ENCODE results near the gene MARVELD1. TPM values are rescaled to one million over a fixed set of nuclear protein-coding genes. Genes with fewer than 3 reads are reported as not detected.

Gene MARVELD1
- total and polyA plus RNA-seq, 11 donors, result 3.0 to 17.2 (median 6.8) TPM

DNA sequence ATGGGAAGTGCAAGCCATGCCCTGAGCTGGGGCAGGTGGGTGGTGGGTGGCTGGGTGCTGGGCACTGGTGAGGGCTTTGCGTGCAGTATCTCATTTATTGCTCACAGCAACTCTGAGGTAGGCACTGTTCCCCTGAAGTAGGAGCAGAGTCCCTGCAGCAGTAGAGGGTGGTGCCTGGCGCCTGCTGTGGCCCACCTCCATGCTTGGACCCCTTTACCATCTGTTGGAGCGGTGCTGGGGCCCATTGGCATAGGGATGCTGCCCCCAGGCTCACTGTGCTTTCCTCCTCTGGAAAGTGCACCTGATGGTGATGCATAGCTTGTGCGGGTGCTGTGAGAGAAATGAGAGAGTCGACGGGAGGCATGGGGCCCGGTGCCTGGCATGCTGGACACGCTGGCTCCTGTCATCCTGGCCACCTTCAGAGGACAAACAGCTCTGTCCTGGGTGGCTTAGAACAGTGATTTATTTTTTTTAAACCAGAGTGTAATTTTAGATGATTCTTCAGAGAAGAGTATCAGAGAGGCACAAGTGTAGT is 47.9 kb downstream of the MARVELD1 start:
- Histone ChIP-seq H3K27me3 (no peaks in the 10 kb centered on the region), H3K27ac (peak overlapping the region in 1 of 12 donors; percentile 38), H3K36me3 (peaks cover 0 to 59% (median 38%) of the 10 kb centered on the region in 9 donors), H3K4me3 (no peak overlapping the region), H3K9me3 (no peaks in the 10 kb centered on the region), H3K4me1 (peaks cover 0 to 6% (median 0%) of the 10 kb centered on the region in 12 donors)
- TF ChIP-seq POLR2A (IDR thresholded peaks at IDR 0.05), result no peak
- TF ChIP-seq, protein P1, sequence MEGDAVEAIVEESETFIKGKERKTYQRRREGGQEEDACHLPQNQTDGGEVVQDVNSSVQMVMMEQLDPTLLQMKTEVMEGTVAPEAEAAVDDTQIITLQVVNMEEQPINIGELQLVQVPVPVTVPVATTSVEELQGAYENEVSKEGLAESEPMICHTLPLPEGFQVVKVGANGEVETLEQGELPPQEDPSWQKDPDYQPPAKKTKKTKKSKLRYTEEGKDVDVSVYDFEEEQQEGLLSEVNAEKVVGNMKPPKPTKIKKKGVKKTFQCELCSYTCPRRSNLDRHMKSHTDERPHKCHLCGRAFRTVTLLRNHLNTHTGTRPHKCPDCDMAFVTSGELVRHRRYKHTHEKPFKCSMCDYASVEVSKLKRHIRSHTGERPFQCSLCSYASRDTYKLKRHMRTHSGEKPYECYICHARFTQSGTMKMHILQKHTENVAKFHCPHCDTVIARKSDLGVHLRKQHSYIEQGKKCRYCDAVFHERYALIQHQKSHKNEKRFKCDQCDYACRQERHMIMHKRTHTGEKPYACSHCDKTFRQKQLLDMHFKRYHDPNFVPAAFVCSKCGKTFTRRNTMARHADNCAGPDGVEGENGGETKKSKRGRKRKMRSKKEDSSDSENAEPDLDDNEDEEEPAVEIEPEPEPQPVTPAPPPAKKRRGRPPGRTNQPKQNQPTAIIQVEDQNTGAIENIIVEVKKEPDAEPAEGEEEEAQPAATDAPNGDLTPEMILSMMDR (IDR thresholded peaks at IDR 0.05), result no peak
- intact Hi-C loops (cut with DNase I), result loop anchor here in 6 of 10 donors (2.0 to 10.0 kb wide), 6 partner anchors 103 to 283 kb away; partner anchors contain the start of gene CRTAC1 (in 1 of the 6)
- WGBS, 4 donors, result 92 to 96% (median 95%) methylated on average over 8 of the region's 8 CpGs
- peak in 1 of 5 donors; percentile 10 for DNase-seq
- ATAC-seq, result no peak

DNA sequence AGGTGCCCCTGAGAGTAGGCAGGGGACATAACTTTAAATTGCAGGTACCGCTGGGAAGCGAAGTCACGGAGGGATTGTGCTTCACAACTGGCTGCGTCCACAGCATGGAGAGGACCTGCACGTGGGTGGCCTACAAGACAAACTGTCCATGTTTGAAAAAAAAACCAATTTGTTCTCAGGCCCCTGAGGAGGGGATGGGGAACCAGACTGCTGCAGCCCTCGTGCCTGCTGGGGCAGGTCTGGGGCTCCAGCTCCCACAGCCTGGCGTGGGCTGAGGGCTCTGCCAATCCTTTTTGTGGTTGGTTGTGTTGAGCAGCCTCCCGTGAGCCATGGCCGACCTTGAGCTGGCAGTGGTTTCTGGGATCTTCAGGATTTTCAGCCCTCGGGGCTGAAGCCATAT is 48.5 kb downstream of the MARVELD1 start:
- intact Hi-C loops (cut with DNase I), result loop anchor here in 6 of 10 donors (5.0 to 10.0 kb wide), 5 partner anchors 103 to 283 kb away; partner anchors contain the start of gene CRTAC1 (in 1 of the 6)

DNA sequence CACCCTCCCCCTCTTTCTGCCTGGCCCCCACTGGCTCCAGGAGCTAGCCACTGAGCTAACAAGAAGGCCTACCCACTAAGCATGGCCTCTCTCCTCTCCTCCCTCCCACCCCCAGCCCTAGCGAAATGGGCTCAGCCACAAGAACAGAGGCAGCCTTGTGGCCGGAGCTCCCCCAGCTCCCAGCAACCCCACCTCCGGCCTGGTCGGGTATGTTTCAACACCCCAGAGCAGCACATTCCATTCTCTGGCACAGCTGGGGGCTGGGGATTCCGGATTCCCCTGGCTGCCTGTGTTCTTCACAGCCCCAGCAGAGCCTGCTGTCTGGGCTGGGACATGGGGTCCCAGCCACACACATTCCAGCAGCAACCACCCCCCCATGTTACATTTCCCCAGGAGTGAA is 49.3 kb downstream of the MARVELD1 start:
- Histone ChIP-seq H3K4me3 (no peak overlapping the region), H3K4me1 (peaks cover 0 to 6% (median 0%) of the 10 kb centered on the region in 12 donors), H3K27me3 (no peaks in the 10 kb centered on the region), H3K9me3 (no peaks in the 10 kb centered on the region), H3K27ac (no peak overlapping the region), H3K36me3 (peaks cover 0 to 45% (median 24%) of the 10 kb centered on the region in 9 donors)
- intact Hi-C loops (cut with DNase I), result loop anchor here in 6 of 10 donors (5.0 to 10.0 kb wide), 5 partner anchors 102 to 282 kb away; partner anchors contain the start of gene CRTAC1 (in 1 of the 6)
- ATAC-seq, result peak; percentile 19 to 76 (median 54)
- TF ChIP-seq POLR2A (IDR thresholded peaks at IDR 0.05), result no peak
- TF ChIP-seq, protein P1 (IDR thresholded peaks at IDR 0.05), result no peak
- whole genome bisulfite sequencing, 4 donors, result 51 to 63% (median 56%) methylated on average over 4 to 5 of the region's 5 CpGs
- peak in 1 of 5 donors; percentile 22 for DNase-seq

More for the DNA sequence above, 48.5 kb downstream of the MARVELD1 start:
- no peaks in the 10 kb centered on the region for H3K9me3 ChIP-seq
- H3K4me1 ChIP-seq, result peaks cover 0 to 6% (median 0%) of the 10 kb centered on the region in 12 donors
- DNase-seq (peak in 1 of 5 donors; percentile 21), ATAC-seq (no peak)
- no peaks in the 10 kb centered on the region for H3K27me3 ChIP-seq
- peaks cover 0 to 52% (median 31%) of the 10 kb centered on the region in 9 donors for H3K36me3 ChIP-seq
- TF ChIP-seq, protein P1 (IDR thresholded peaks at IDR 0.05), result no peak
- TF ChIP-seq POLR2A (IDR thresholded peaks at IDR 0.05), result no peak
- no peak overlapping the region for H3K4me3 ChIP-seq
- peak overlapping the region in 1 of 12 donors; percentile 38 for H3K27ac ChIP-seq
- WGBS, 4 donors, result 92 to 98% (median 93%) methylated on average over 9 to 10 of the region's 10 CpGs

DNA sequence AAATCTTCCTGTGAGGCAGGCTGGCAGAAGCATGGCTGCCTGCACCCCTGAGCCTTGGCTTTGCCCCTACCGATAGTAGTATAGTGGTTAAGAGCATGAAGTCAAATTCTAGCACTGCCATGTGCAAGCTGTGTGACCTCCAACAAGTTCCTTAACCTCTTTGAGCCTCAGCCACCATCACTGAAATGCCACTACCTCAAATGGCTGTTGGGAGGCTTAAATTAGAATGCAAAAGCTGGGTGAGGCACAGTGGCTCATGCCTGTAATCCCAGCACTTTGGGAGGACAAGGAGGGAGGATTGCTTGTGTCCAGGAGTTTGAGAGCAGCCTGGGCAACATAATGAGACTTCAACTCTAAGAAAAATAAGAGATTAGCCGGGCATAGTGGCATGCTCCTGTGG is 49.9 kb downstream of the MARVELD1 start:
- H3K4me1 ChIP-seq, result peaks cover 0 to 6% (median 0%) of the 10 kb centered on the region in 12 donors
- intact Hi-C loops (cut with DNase I), result loop anchor here in 6 of 10 donors (5.0 to 10.0 kb wide), 5 partner anchors 101 to 281 kb away; partner anchors contain the start of gene CRTAC1 (in 1 of the 6)
- no peaks in the 10 kb centered on the region for H3K27me3 ChIP-seq
- DNase-seq, result no peak
- H3K27ac ChIP-seq, result no peak overlapping the region
- H3K36me3 ChIP-seq, result peaks cover 0 to 39% (median 20%) of the 10 kb centered on the region in 9 donors
- no peak for TF ChIP-seq POLR2A (IDR thresholded peaks at IDR 0.05)
- TF ChIP-seq, protein P1 (IDR thresholded peaks at IDR 0.05), result no peak
- H3K4me3 ChIP-seq, result no peak overlapping the region
- no peaks in the 10 kb centered on the region for H3K9me3 ChIP-seq
- WGBS, 4 donors, result 83 to 88% (median 87%) methylated on average over 2 of the region's 2 CpGs
- no peak for ATAC-seq

Measured in heart left ventricle (tissue), 16 donors.